Ureter (tissue), 1 donor: ENCODE measurements around the gene NTM. TPM values are rescaled to one million over a fixed set of nuclear protein-coding genes. Genes with fewer than 3 reads are reported as not detected.

Source experiments
- DNase-seq: peaks from one replicate; pipeline ENCODE4 v3.0.0-alpha.2; 2020; ENCODE audit warnings: low spot score
- total RNA-seq: library from RNA; stranded (reverse); gene quantifications from one replicate; pipeline ENCODE4 v1.2.4, GENCODE V29; 2023
- donor health status: DM: yes; HTN: yes; CAD: no.

The NTM gene
- total RNA-seq, 1 donor from 2014 or later: 9.9 TPM

GRCh38 chr11:131549770-131550169, 179.4 kb downstream of the NTM start:
- DNase-seq: no peak

- DNase-seq: no peak
These were observed 189.9 kb downstream of the NTM start for GRCh38 chr11:131560287-131560686.

- DNase-seq: no peak
These were observed 191.1 kb downstream of the NTM start for GRCh38 chr11:131561501-131561900.

- DNase-seq: no peak
These were observed 191.6 kb downstream of the NTM start for GRCh38 chr11:131561972-131562371.

- no peak for DNase-seq
These were observed 197.9 kb downstream of the NTM start for GRCh38 chr11:131568318-131568717.

GRCh38 chr11:131571571-131571970, 201.2 kb downstream of the NTM start:
- DNase-seq: no peak

- DNase-seq: no peak
These were observed 202.0 kb downstream of the NTM start for GRCh38 chr11:131572423-131572822.

- DNase-seq: no peak
These were observed 209.5 kb downstream of the NTM start for GRCh38 chr11:131579932-131580387.

GRCh38 chr11:131580476-131580875, 210.1 kb downstream of the NTM start:
- DNase-seq: no peak

- DNase-seq: no peak
These were observed 210.6 kb downstream of the NTM start for GRCh38 chr11:131581046-131581445.

- DNase-seq: no peak
These were observed 211.7 kb downstream of the NTM start for GRCh38 chr11:131582021-131582525.

GRCh38 chr11:131583421-131583820, 213.0 kb downstream of the NTM start:
- no peak for DNase-seq

- no peak for DNase-seq
These were observed 213.5 kb downstream of the NTM start for GRCh38 chr11:131583938-131584337.

GRCh38 chr11:131584785-131585592, 214.6 kb downstream of the NTM start:
- DNase-seq: no peak

GRCh38 chr11:131588057-131588456, 217.6 kb downstream of the NTM start:
- DNase-seq: no peak

GRCh38 chr11:131591051-131591461, 220.6 kb downstream of the NTM start:
- DNase-seq: no peak

- DNase-seq: no peak
These were observed 221.7 kb downstream of the NTM start for GRCh38 chr11:131592152-131592551.

- no peak for DNase-seq
These were observed 222.3 kb downstream of the NTM start for GRCh38 chr11:131592734-131593133.

- DNase-seq: no peak
These were observed 222.9 kb downstream of the NTM start for GRCh38 chr11:131593301-131593700.

GRCh38 chr11:131595797-131596196, 225.4 kb downstream of the NTM start:
- DNase-seq: no peak

GRCh38 chr11:131597890-131598289, 227.5 kb downstream of the NTM start:
- no peak for DNase-seq

GRCh38 chr11:131598305-131598704, 227.9 kb downstream of the NTM start:
- no peak for DNase-seq

GRCh38 chr11:131599285-131599684, 228.9 kb downstream of the NTM start:
- DNase-seq: no peak

- DNase-seq: no peak
These were observed 230.2 kb downstream of the NTM start for GRCh38 chr11:131600628-131601027.
